GM23248 (cell line): ENCODE results near the gene SIAE.

Experiments used
- EZH2 ChIP-seq: fragments of 200-600 bp; sonication (generic); IDR thresholded peaks from 2 replicates; pipeline ENCODE4 v1.6.1; 2018; ENCODE audit warnings: antibody characterized with exemption, mild to moderate bottlenecking; ENCODE audit not compliant: insufficient read depth, poor library complexity, severe bottlenecking
- EZH2phosphoT487 ChIP-seq: fragments of 200-600 bp; sonication (generic); IDR thresholded peaks from 2 replicates; pipeline ENCODE4 v1.6.1; 2018; ENCODE audit warnings: antibody characterized with exemption, moderate library complexity, mild to moderate bottlenecking, low read depth; ENCODE audit not compliant: insufficient read depth

DNA sequence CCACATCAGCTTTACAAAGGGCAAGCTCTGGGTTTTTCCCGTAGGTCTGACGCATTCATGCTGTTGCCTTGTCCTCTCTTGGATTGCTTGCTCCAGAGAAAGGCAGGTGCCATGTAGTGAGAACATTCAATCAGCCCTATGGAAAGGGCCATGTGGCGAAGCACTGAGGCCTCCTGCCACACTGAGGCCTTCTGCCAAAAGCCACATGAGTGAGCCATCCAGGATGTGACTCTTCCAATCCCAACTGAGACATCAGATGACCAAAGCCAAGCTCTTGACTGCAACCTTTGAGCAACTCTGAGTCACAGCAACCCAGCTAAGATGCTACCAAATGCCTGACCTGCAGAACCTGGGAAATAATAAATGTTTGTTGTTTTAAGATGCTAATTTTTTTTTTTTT, 71.3 kb downstream of the SIAE start:
- TF ChIP-seq EZH2phosphoT487 (no peak), EZH2 (no peak)
